GM23338 (cell line): ENCODE measurements around the gene NIM1K. TPM values are rescaled to one million over a fixed set of nuclear protein-coding genes. Genes with fewer than 3 reads are reported as not detected.

Experiments used
- ATAC-seq: fragments of 200-7000 bp; cut with Tn5 transposase; 3 replicates; pipeline ENCODE4 v1.9.1; 2020
- DNase-seq: peaks from one replicate; pipeline ENCODE4 v3.0.0-alpha.2; 2015; ENCODE audit warnings: low spot score
- H2AFZ ChIP-seq: fragments of 200-600 bp; sonication (generic); 2 replicates; pipeline ENCODE4 v1.8.0; 2016; ENCODE audit warnings: antibody characterized with exemption, mild to moderate bottlenecking, moderate library complexity
- H3F3A ChIP-seq: fragments of 200-600 bp; sonication (generic); replicated peaks from 2 replicates; pipeline ENCODE4 v1.8.0; 2017; ENCODE audit warnings: antibody characterized with exemption, mixed run types, low read depth
- H3K27ac ChIP-seq: fragments of 200-600 bp; sonication (generic); 2 replicates; pipeline ENCODE4 v1.6.1; 2016; ENCODE audit warnings: low read depth
- H3K27me3 ChIP-seq: fragments of 200-600 bp; sonication (generic); 2 replicates; pipeline ENCODE4 v1.8.0; 2016; ENCODE audit warnings: mild to moderate bottlenecking, mixed run types, moderate library complexity; ENCODE audit not compliant: insufficient read depth
- H3K36me3 ChIP-seq: fragments of 200-600 bp; sonication (generic); 2 replicates; pipeline ENCODE4 v1.8.0; 2016; ENCODE audit warnings: mild to moderate bottlenecking; ENCODE audit not compliant: insufficient read depth
- H3K4me1 ChIP-seq: fragments of 200-600 bp; sonication (generic); 2 replicates; pipeline ENCODE4 v1.8.0; 2016; ENCODE audit warnings: mild to moderate bottlenecking, moderate library complexity; ENCODE audit not compliant: insufficient read depth
- H3K4me2 ChIP-seq: fragments of 200-600 bp; sonication (generic); 2 replicates; pipeline ENCODE4 v1.7.1; 2017; ENCODE audit warnings: mixed run types
- H3K4me3 ChIP-seq: fragments of 200-600 bp; sonication (generic); 2 replicates; pipeline ENCODE4 v1.6.1; 2016; ENCODE audit warnings: mixed run types
- H3K79me2 ChIP-seq: fragments of 200-600 bp; sonication (generic); replicated peaks from 2 replicates; pipeline ENCODE4 v1.8.0; 2017; ENCODE audit warnings: mild to moderate bottlenecking; ENCODE audit not compliant: insufficient read depth
- H3K9me2 ChIP-seq: fragments of 200-600 bp; sonication (generic); 2 replicates; pipeline ENCODE4 v1.8.0; 2017; ENCODE audit not compliant: insufficient read depth
- H4K20me1 ChIP-seq: fragments of 200-600 bp; sonication (generic); replicated peaks from 2 replicates; pipeline ENCODE4 v1.8.0; 2017; ENCODE audit warnings: mild to moderate bottlenecking; ENCODE audit not compliant: insufficient read depth
- H3K27ac Mint-ChIP-seq: 2 replicates; pipeline ENCODE4 v1.8.0; 2020; ENCODE audit warnings: inconsistent platforms, mild to moderate bottlenecking, moderate library complexity, mixed read lengths
- H3K27me3 Mint-ChIP-seq: 3 replicates; pipeline ENCODE4 v1.8.0; 2022; ENCODE audit warnings: low read depth, mild to moderate bottlenecking, moderate library complexity, mixed read lengths, inconsistent platforms; ENCODE audit not compliant: insufficient read depth, poor library complexity
- H3K36me3 Mint-ChIP-seq: 3 replicates; pipeline ENCODE4 v1.8.0; 2021; ENCODE audit warnings: low read depth, mild to moderate bottlenecking, inconsistent platforms, moderate library complexity, mixed read lengths
- H3K4me1 Mint-ChIP-seq: 3 replicates; pipeline ENCODE4 v1.8.0; 2020; ENCODE audit warnings: mild to moderate bottlenecking, inconsistent platforms, mixed read lengths
- H3K4me3 Mint-ChIP-seq: 3 replicates; pipeline ENCODE4 v1.8.0; 2021; ENCODE audit warnings: moderate library complexity, mild to moderate bottlenecking, inconsistent platforms, mixed read lengths
- H3K9me3 Mint-ChIP-seq: 3 replicates; pipeline ENCODE4 v1.8.0; 2020; ENCODE audit warnings: moderate library complexity, mild to moderate bottlenecking, inconsistent platforms, mixed read lengths
- CREB1 ChIP-seq: fragments of 250-450 bp; sonication (Bioruptor Pico); IDR thresholded peaks from 2 replicates; pipeline ENCODE4 v1.5.0; 2020; ENCODE audit warnings: low read depth, mild to moderate bottlenecking, moderate library complexity
- EZH2 ChIP-seq: fragments of 200-600 bp; sonication (generic); IDR thresholded peaks from one replicate; pipeline ENCODE4 v1.8.0; 2017; ENCODE audit warnings: antibody characterized with exemption, mild to moderate bottlenecking, low read depth; ENCODE audit not compliant: unreplicated experiment
- EZH2phosphoT487 ChIP-seq: fragments of 200-600 bp; sonication (generic); IDR thresholded peaks from one replicate; pipeline ENCODE4 v1.8.1; 2018; ENCODE audit warnings: antibody characterized with exemption; ENCODE audit not compliant: unreplicated experiment
- JUNB ChIP-seq: IDR thresholded peaks from one replicate; pipeline ENCODE4 v1.6.1; 2016; ENCODE audit warnings: antibody characterized with exemption; ENCODE audit not compliant: unreplicated experiment
- NANOG ChIP-seq: IDR thresholded peaks from 2 replicates; pipeline ENCODE4 v1.6.1; 2016; ENCODE audit warnings: antibody characterized with exemption, borderline replicate concordance
- POLR2AphosphoS5 ChIP-seq: IDR thresholded peaks from 2 replicates; pipeline ENCODE4 v1.6.1; 2016; ENCODE audit warnings: antibody characterized with exemption, low read depth
- STAT1 ChIP-seq: IDR thresholded peaks from one replicate; pipeline ENCODE4 v1.6.1; 2016; ENCODE audit warnings: antibody characterized with exemption; ENCODE audit not compliant: unreplicated experiment
- ZNF114 ChIP-seq: fragments of 250-450 bp; sonication (Bioruptor Pico); IDR thresholded peaks from 2 replicates; pipeline ENCODE4 v1.5.0; 2020; ENCODE audit warnings: mild to moderate bottlenecking, moderate library complexity
- ZNF331 ChIP-seq: fragments of 250-450 bp; sonication (Bioruptor Pico); IDR thresholded peaks from 2 replicates; pipeline ENCODE4 v1.5.0; 2020; ENCODE audit warnings: low read depth, mild to moderate bottlenecking, moderate library complexity
- polyA plus RNA-seq: library from polyadenylated mRNA; unstranded; fragments of >200 nt; fragmentation: Nextera tagmentation; extraction: Ambion mirVana; gene quantifications from 2 replicates; pipeline ENCODE4 v1.2.1, GENCODE V29; 2016
- total RNA-seq: library from RNA; depleted of rRNA; stranded (reverse); fragments of >200 nt; shearing (Covaris generic); gene quantifications from 2 replicates; pipeline ENCODE4 v1.2.3, GENCODE V29; 2014
- TF ChIP-seq, protein P1 (sequence below): IDR thresholded peaks from one replicate; pipeline ENCODE4 v1.6.1; 2018; ENCODE audit warnings: antibody characterized with exemption; ENCODE audit not compliant: unreplicated experiment
- TF ChIP-seq, protein P2 (sequence below): IDR thresholded peaks from 2 replicates; pipeline ENCODE4 v1.6.1; 2016; ENCODE audit warnings: antibody characterized with exemption
- TF ChIP-seq, protein P3 (sequence below), 2 experiments: fragments of 200-600 bp in 1 of 2; sonication (generic) in 1 of 2; conservative IDR thresholded peaks; 2 replicates each; pipeline versions ENCODE4 v1.5.1 to v1.6.1; 2016 to 2017; ENCODE audit warnings: antibody characterized with exemption in 2 of 2, low read depth in 2 of 2, mild to moderate bottlenecking in 2 of 2, moderate library complexity in 1 of 2

The NIM1K gene
- total and polyA plus RNA-seq, 2 experiments from 2014 or later, result not detected

DNA sequence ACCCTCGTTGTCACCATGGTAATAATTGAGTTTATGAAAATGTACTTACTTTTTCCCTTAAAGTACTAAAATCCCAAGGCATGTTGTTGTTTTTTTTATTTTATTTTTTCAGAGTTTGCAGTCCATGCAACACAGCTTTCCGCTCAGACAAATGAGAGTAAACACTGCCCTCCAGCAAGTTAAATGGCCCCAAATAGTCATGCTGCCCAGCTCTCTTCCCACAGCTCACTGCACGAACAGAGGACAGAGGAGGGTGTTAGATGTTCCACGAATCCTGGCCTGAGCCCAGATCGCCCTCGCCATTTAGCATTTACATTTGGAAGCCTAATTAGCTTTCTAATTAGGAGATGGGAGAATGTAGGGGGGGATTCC, 1.9 kb downstream of the NIM1K start:
- H3F3A ChIP-seq, result no peaks in the 10 kb centered on the region
- no peaks in the 10 kb centered on the region for H3K79me2 ChIP-seq
- ATAC-seq (peak; percentile 6; the same call in 1 of the 3 replicates), DNase-seq (peak; percentile 32)
- Mint-ChIP-seq H3K4me3 (peak overlapping the region; percentile 75), H3K27ac (no peak overlapping the region), H3K27me3 (peaks cover 43% of the 10 kb centered on the region), H3K36me3 (no peaks in the 10 kb centered on the region), H3K4me1 (peaks cover 9% of the 10 kb centered on the region; the same call in 2 of the 3 replicates), H3K9me3 (no peaks in the 10 kb centered on the region)
- H4K20me1 ChIP-seq, result no peaks in the 10 kb centered on the region
- peaks cover 14% of the 10 kb centered on the region for H3K4me1 ChIP-seq
- no peak overlapping the region for H3K27ac ChIP-seq
- TF ChIP-seq EZH2phosphoT487 (no peak), ZNF114 (CRISPR knock-in tag) (no peak), CREB1 (CRISPR knock-in tag) (no peak), EZH2 (no peak), NANOG (no peak), POLR2AphosphoS5 (no peak), ZNF331 (no peak), JUNB (no peak), STAT1 (no peak)
- TF ChIP-seq, protein P1, sequence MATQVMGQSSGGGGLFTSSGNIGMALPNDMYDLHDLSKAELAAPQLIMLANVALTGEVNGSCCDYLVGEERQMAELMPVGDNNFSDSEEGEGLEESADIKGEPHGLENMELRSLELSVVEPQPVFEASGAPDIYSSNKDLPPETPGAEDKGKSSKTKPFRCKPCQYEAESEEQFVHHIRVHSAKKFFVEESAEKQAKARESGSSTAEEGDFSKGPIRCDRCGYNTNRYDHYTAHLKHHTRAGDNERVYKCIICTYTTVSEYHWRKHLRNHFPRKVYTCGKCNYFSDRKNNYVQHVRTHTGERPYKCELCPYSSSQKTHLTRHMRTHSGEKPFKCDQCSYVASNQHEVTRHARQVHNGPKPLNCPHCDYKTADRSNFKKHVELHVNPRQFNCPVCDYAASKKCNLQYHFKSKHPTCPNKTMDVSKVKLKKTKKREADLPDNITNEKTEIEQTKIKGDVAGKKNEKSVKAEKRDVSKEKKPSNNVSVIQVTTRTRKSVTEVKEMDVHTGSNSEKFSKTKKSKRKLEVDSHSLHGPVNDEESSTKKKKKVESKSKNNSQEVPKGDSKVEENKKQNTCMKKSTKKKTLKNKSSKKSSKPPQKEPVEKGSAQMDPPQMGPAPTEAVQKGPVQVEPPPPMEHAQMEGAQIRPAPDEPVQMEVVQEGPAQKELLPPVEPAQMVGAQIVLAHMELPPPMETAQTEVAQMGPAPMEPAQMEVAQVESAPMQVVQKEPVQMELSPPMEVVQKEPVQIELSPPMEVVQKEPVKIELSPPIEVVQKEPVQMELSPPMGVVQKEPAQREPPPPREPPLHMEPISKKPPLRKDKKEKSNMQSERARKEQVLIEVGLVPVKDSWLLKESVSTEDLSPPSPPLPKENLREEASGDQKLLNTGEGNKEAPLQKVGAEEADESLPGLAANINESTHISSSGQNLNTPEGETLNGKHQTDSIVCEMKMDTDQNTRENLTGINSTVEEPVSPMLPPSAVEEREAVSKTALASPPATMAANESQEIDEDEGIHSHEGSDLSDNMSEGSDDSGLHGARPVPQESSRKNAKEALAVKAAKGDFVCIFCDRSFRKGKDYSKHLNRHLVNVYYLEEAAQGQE, result no peak
- TF ChIP-seq, protein P2, sequence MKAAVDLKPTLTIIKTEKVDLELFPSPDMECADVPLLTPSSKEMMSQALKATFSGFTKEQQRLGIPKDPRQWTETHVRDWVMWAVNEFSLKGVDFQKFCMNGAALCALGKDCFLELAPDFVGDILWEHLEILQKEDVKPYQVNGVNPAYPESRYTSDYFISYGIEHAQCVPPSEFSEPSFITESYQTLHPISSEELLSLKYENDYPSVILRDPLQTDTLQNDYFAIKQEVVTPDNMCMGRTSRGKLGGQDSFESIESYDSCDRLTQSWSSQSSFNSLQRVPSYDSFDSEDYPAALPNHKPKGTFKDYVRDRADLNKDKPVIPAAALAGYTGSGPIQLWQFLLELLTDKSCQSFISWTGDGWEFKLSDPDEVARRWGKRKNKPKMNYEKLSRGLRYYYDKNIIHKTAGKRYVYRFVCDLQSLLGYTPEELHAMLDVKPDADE, result no peak
- TF ChIP-seq, protein P3, sequence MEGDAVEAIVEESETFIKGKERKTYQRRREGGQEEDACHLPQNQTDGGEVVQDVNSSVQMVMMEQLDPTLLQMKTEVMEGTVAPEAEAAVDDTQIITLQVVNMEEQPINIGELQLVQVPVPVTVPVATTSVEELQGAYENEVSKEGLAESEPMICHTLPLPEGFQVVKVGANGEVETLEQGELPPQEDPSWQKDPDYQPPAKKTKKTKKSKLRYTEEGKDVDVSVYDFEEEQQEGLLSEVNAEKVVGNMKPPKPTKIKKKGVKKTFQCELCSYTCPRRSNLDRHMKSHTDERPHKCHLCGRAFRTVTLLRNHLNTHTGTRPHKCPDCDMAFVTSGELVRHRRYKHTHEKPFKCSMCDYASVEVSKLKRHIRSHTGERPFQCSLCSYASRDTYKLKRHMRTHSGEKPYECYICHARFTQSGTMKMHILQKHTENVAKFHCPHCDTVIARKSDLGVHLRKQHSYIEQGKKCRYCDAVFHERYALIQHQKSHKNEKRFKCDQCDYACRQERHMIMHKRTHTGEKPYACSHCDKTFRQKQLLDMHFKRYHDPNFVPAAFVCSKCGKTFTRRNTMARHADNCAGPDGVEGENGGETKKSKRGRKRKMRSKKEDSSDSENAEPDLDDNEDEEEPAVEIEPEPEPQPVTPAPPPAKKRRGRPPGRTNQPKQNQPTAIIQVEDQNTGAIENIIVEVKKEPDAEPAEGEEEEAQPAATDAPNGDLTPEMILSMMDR (conservative IDR thresholded peaks at IDR 0.05; ENCODE audit: low read depth in 2 of 2), result no peak
- H3K27me3 ChIP-seq, result peaks cover 54% of the 10 kb centered on the region
- no peaks in the 10 kb centered on the region for H3K36me3 ChIP-seq
- H2AFZ ChIP-seq, result peak overlapping the region; percentile 44; the same call in 1 of the 2 replicates
- peak overlapping the region; percentile 60 for H3K4me3 ChIP-seq
- H3K4me2 ChIP-seq, result peak overlapping the region; percentile 82
- no peaks in the 10 kb centered on the region for H3K9me2 ChIP-seq
